ENCODE results near the gene ZC3H11A.

The ZC3H11A gene

GRCh38 chr1:203842559-203842876, 47.1 kb downstream of the ZC3H11A start:
- Mint-ChIP-seq H3K36me3 (peaks cover 17% of the 10 kb centered on the region), H3K4me1 (ENCODE audit: low read depth) (no peaks in the 10 kb centered on the region), H3K27ac (no peak overlapping the region), H3K9me3 (ENCODE audit: low read depth) (no peaks in the 10 kb centered on the region), H3K27me3 (no peaks in the 10 kb centered on the region), H3K4me3 (no peak overlapping the region)

- no peak overlapping the region for H3K4me3 Mint-ChIP-seq
- no peaks in the 10 kb centered on the region for H3K27me3 Mint-ChIP-seq
- H3K9me3 Mint-ChIP-seq (ENCODE audit: low read depth): no peaks in the 10 kb centered on the region
- no peaks in the 10 kb centered on the region for H3K4me1 Mint-ChIP-seq (ENCODE audit: low read depth)
- H3K27ac Mint-ChIP-seq: no peak overlapping the region
- peaks cover 14% of the 10 kb centered on the region for H3K36me3 Mint-ChIP-seq
These were observed 48.0 kb downstream of the ZC3H11A start for GRCh38 chr1:203843435-203843834.
